ENCODE results near the gene THSD1. TPM values are rescaled to one million over a fixed set of nuclear protein-coding genes. Genes with fewer than 3 reads are reported as not detected.

THSD1 gene
- total and polyA plus RNA-seq, 2 donors (not counting 1 experiment from before 2014, with no cell fraction given), result 0.34 to 0.58 TPM

GRCh38 chr13:52419080-52419479, 13.1 kb upstream of the THSD1 start:
- intact Hi-C loops (cut with micrococcal nuclease), result no loop called here
- H3K27ac ChIP-seq (ENCODE audit: low read length in 2 of 2), result no peak overlapping the region
- CTCF ChIA-PET, result no interaction called here
- H3K4me2 ChIP-seq (replicated peaks; ENCODE audit: low read depth, low read length, poor library complexity, severe bottlenecking), result no peak overlapping the region
- H3K9ac ChIP-seq (ENCODE audit: low read length), result no peak overlapping the region
- POLR2A ChIA-PET, result no interaction called here
- no peak overlapping the region for H2AFZ ChIP-seq (ENCODE audit: insufficient read depth, low read depth, low read length, poor library complexity, severe bottlenecking)
- Mint-ChIP-seq H3K27ac (no peak overlapping the region), H3K4me1 (no peaks in the 10 kb centered on the region), H3K27me3 (no peaks in the 10 kb centered on the region), H3K4me3 (no peak overlapping the region), H3K9me3 (ENCODE audit: insufficient read depth) (no peaks in the 10 kb centered on the region)
- peaks cover 7 to 70% of the 10 kb centered on the region in 2 experiments for H3K36me3 ChIP-seq (replicated peaks in 1 of 2; ENCODE audit: control extremely low read depth in 1 of 2, control insufficient read depth in 1 of 2, extremely low read depth in 1 of 2, insufficient read depth in 2 of 2, low read length in 1 of 2)
- no peaks in the 10 kb centered on the region for H3K79me2 ChIP-seq (ENCODE audit: control insufficient read depth, insufficient read depth, low read length)
- no peaks in the 10 kb centered on the region for H3K27me3 ChIP-seq (replicated peaks in 1 of 4; ENCODE audit: control extremely low read depth in 1 of 4, control insufficient read depth in 3 of 4, insufficient read depth in 4 of 4, low read length in 3 of 4)
- TF ChIP-seq EZH2 (IDR thresholded peaks at IDR 0.05; ENCODE audit: borderline replicate concordance, insufficient read depth, low read depth, low read length, poor library complexity, severe bottlenecking) (no peak), CTCF (IDR thresholded peaks at IDR 0.05) (no peak)
- no peak overlapping the region for H3K4me3 ChIP-seq (ENCODE audit: control extremely low read depth in 1 of 5, extremely low read depth in 1 of 5, insufficient read depth in 1 of 5, low read depth in 2 of 5, low read length in 4 of 5)
- H3K4me1 ChIP-seq (ENCODE audit: control insufficient read depth in 2 of 2, insufficient read depth in 2 of 2, low read length in 2 of 2), result no peaks in the 10 kb centered on the region
- DNase-seq (no peak), ATAC-seq (ENCODE audit: low read depth) (no peak)
- no peaks in the 10 kb centered on the region for H4K20me1 ChIP-seq (ENCODE audit: control insufficient read depth, insufficient read depth, low read length, poor library complexity, severe bottlenecking)
- WGBS (ENCODE audit: insufficient coverage), result no CpG with 5 or more reads among the region's 1 CpG
- H3K9me3 ChIP-seq (ENCODE audit: control extremely low read depth in 1 of 3, control insufficient read depth in 2 of 3, insufficient read depth in 1 of 3, low read length in 2 of 3), result no peaks in the 10 kb centered on the region

- Histone ChIP-seq H3K36me3 (replicated peaks in 1 of 2; ENCODE audit: control extremely low read depth in 1 of 2, control insufficient read depth in 1 of 2, extremely low read depth in 1 of 2, insufficient read depth in 2 of 2, low read length in 1 of 2) (peaks cover 14 to 55% of the 10 kb centered on the region in 2 experiments), H3K4me1 (ENCODE audit: control insufficient read depth in 2 of 2, insufficient read depth in 2 of 2, low read length in 2 of 2) (no peaks in the 10 kb centered on the region), H3K79me2 (ENCODE audit: control insufficient read depth, insufficient read depth, low read length) (no peaks in the 10 kb centered on the region), H3K4me2 (replicated peaks; ENCODE audit: low read depth, low read length, poor library complexity, severe bottlenecking) (no peak overlapping the region), H3K27ac (ENCODE audit: low read length in 2 of 2) (no peak overlapping the region), H3K27me3 (replicated peaks in 1 of 4; ENCODE audit: control extremely low read depth in 1 of 4, control insufficient read depth in 3 of 4, insufficient read depth in 4 of 4, low read length in 3 of 4) (no peaks in the 10 kb centered on the region), H2AFZ (ENCODE audit: insufficient read depth, low read depth, low read length, poor library complexity, severe bottlenecking) (no peak overlapping the region), H3K4me3 (ENCODE audit: control extremely low read depth in 1 of 5, extremely low read depth in 1 of 5, insufficient read depth in 1 of 5, low read depth in 2 of 5, low read length in 4 of 5) (no peak overlapping the region), H3K9ac (ENCODE audit: low read length) (no peak overlapping the region), H3K9me3 (ENCODE audit: control extremely low read depth in 1 of 3, control insufficient read depth in 2 of 3, insufficient read depth in 1 of 3, low read length in 2 of 3) (no peaks in the 10 kb centered on the region), H4K20me1 (ENCODE audit: control insufficient read depth, insufficient read depth, low read length, poor library complexity, severe bottlenecking) (no peaks in the 10 kb centered on the region)
- TF ChIP-seq CTCF (IDR thresholded peaks at IDR 0.05), result no peak
- TF ChIP-seq EZH2 (IDR thresholded peaks at IDR 0.05; ENCODE audit: borderline replicate concordance, insufficient read depth, low read depth, low read length, poor library complexity, severe bottlenecking), result no peak
- DNase-seq, result no peak
- no peak overlapping the region for H3K27ac Mint-ChIP-seq
- no peaks in the 10 kb centered on the region for H3K9me3 Mint-ChIP-seq (ENCODE audit: insufficient read depth)
- H3K27me3 Mint-ChIP-seq, result no peaks in the 10 kb centered on the region
- POLR2A ChIA-PET, result no interaction called here
- intact Hi-C loops (cut with micrococcal nuclease), result no loop called here
- WGBS (ENCODE audit: insufficient coverage), result no CpG with 5 or more reads among the region's 1 CpG
- H3K4me3 Mint-ChIP-seq, result no peak overlapping the region
- no peaks in the 10 kb centered on the region for H3K4me1 Mint-ChIP-seq
- CTCF ChIA-PET, result no interaction called here
- no peak for ATAC-seq (ENCODE audit: low read depth)
Observed at GRCh38 chr13:52414963-52415362, 9.0 kb upstream of the THSD1 start.

Measured in B cell (primary cell).